ENCODE data around the gene CYSLTR2. TPM values are rescaled to one million over a fixed set of nuclear protein-coding genes. Genes with fewer than 3 reads are reported as not detected.

The CYSLTR2 gene
- total RNA-seq, 4 donors from 2014 or later: 0.19 to 2.4 (median 0.49) TPM

- no peak for TF ChIP-seq CTCF (IDR thresholded peaks at IDR 0.05; ENCODE audit: low read depth)
Measured at GRCh38 chr13:48652851-48653471, 768 bp upstream of the CYSLTR2 start.

GRCh38 chr13:48654511-48654910 is 782 bp downstream of the CYSLTR2 start:
- no peak for TF ChIP-seq CTCF (IDR thresholded peaks at IDR 0.05; ENCODE audit: low read depth)

- TF ChIP-seq CTCF (IDR thresholded peaks at IDR 0.05; ENCODE audit: low read depth): no peak
Measured at GRCh38 chr13:48655291-48655690, 1.6 kb downstream of the CYSLTR2 start.

GRCh38 chr13:48656608-48657007 is 2.9 kb downstream of the CYSLTR2 start:
- TF ChIP-seq CTCF (IDR thresholded peaks at IDR 0.05; ENCODE audit: low read depth): no peak

- no peak for TF ChIP-seq CTCF (IDR thresholded peaks at IDR 0.05; ENCODE audit: low read depth)
Measured at GRCh38 chr13:48660361-48661076, 6.8 kb downstream of the CYSLTR2 start.

GRCh38 chr13:48661107-48661506 is 7.4 kb downstream of the CYSLTR2 start:
- no peak for TF ChIP-seq CTCF (IDR thresholded peaks at IDR 0.05; ENCODE audit: low read depth)

GRCh38 chr13:48662226-48662625 is 8.5 kb downstream of the CYSLTR2 start:
- no peak for TF ChIP-seq CTCF (IDR thresholded peaks at IDR 0.05; ENCODE audit: low read depth)
